Neural cell (in vitro differentiated cells): ENCODE results near the gene SMG1.

Experiments used
- CTCF ChIP-seq: fragments of 450-650 bp; IDR thresholded peaks from 2 replicates; pipeline ENCODE4 v1.5.1; 2014; ENCODE audit warnings: antibody characterized with exemption, mild to moderate bottlenecking, moderate library complexity; ENCODE audit not compliant: poor library complexity, severe bottlenecking
- EP300 ChIP-seq: fragments of 450-650 bp; conservative IDR thresholded peaks from 2 replicates; pipeline ENCODE4 v1.6.1; 2014; ENCODE audit warnings: antibody characterized with exemption, mild to moderate bottlenecking, moderate library complexity; ENCODE audit not compliant: poor library complexity, severe bottlenecking
- EZH2 ChIP-seq: fragments of 200-600, 300-800 bp; shearing (Covaris generic), sonication (generic); IDR thresholded peaks from 2 replicates; pipeline ENCODE4 v1.6.1; 2014; ENCODE audit warnings: antibody characterized with exemption, low read length, borderline replicate concordance, mild to moderate bottlenecking; ENCODE audit not compliant: insufficient read depth, poor library complexity, severe bottlenecking
- MXI1 ChIP-seq: fragments of 450-650 bp; conservative IDR thresholded peaks from 2 replicates; pipeline ENCODE4 v1.6.1; 2014; ENCODE audit warnings: antibody characterized with exemption, mild to moderate bottlenecking; ENCODE audit not compliant: poor library complexity, severe bottlenecking
- POLR2AphosphoS5 ChIP-seq: IDR thresholded peaks from 2 replicates; pipeline ENCODE4 v1.6.1; 2012
- RAD21 ChIP-seq: fragments of 450-650 bp; conservative IDR thresholded peaks from 2 replicates; pipeline ENCODE4 v1.6.1; 2014; ENCODE audit warnings: antibody characterized with exemption, mild to moderate bottlenecking, moderate library complexity
- REST ChIP-seq: IDR thresholded peaks from 2 replicates; pipeline ENCODE4 v1.6.1; 2012; ENCODE audit warnings: borderline replicate concordance
- SMC3 ChIP-seq: fragments of 450-650 bp; conservative IDR thresholded peaks from 2 replicates; pipeline ENCODE4 v1.6.1; 2014; ENCODE audit warnings: antibody characterized with exemption, mild to moderate bottlenecking, moderate library complexity; ENCODE audit not compliant: poor library complexity
- TAF1 ChIP-seq: IDR thresholded peaks from 2 replicates; pipeline ENCODE4 v1.6.1; 2012; ENCODE audit warnings: low read depth

- no peak for TF ChIP-seq TAF1
- no peak for TF ChIP-seq EP300
- TF ChIP-seq CTCF, result no peak
- TF ChIP-seq POLR2AphosphoS5, result no peak
- no peak for TF ChIP-seq REST
- no peak for TF ChIP-seq MXI1
- no peak for TF ChIP-seq EZH2
- TF ChIP-seq RAD21, result no peak
- no peak for TF ChIP-seq SMC3
These were observed 27.3 kb upstream of the SMG1 start for GRCh38 chr16:18953547-18953946.
